Coronary artery (tissue), 2 donors: ENCODE measurements around the gene CCS.

Experiments used
- DNase-seq: peaks from one replicate; pipeline ENCODE4 v3.0.0-alpha.2; 2017; ENCODE audit warnings: low spot score
- H3K27ac ChIP-seq, 2 donors: fragments of 200-600 bp; sonication (generic); one replicate each; pipeline ENCODE4 v1.5.1; 2016 to 2019
- H3K4me3 ChIP-seq: fragments of 200-600 bp; sonication (generic); 2 replicates; pipeline ENCODE4 v1.5.1; 2016; ENCODE audit warnings: mild to moderate bottlenecking, moderate library complexity
- TF ChIP-seq, protein P1 (sequence below): fragments of 200-600 bp; sonication (generic); IDR thresholded peaks from one replicate; pipeline ENCODE4 v1.5.1; 2019; ENCODE audit warnings: antibody characterized with exemption

Gene CCS

GRCh38 chr11:66607126-66607834 is 14.3 kb downstream of the CCS start:
- Histone ChIP-seq H3K27ac (peak overlapping the region; percentile 63 to 87), H3K4me3 (no peak overlapping the region)
- TF ChIP-seq, protein P1, sequence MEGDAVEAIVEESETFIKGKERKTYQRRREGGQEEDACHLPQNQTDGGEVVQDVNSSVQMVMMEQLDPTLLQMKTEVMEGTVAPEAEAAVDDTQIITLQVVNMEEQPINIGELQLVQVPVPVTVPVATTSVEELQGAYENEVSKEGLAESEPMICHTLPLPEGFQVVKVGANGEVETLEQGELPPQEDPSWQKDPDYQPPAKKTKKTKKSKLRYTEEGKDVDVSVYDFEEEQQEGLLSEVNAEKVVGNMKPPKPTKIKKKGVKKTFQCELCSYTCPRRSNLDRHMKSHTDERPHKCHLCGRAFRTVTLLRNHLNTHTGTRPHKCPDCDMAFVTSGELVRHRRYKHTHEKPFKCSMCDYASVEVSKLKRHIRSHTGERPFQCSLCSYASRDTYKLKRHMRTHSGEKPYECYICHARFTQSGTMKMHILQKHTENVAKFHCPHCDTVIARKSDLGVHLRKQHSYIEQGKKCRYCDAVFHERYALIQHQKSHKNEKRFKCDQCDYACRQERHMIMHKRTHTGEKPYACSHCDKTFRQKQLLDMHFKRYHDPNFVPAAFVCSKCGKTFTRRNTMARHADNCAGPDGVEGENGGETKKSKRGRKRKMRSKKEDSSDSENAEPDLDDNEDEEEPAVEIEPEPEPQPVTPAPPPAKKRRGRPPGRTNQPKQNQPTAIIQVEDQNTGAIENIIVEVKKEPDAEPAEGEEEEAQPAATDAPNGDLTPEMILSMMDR: no peak
- peak; percentile 93 for DNase-seq

GRCh38 chr11:66609721-66610617 is 17.0 kb downstream of the CCS start:
- Histone ChIP-seq H3K27ac (no peak overlapping the region), H3K4me3 (no peak overlapping the region)
- TF ChIP-seq, protein P1: no peak
- DNase-seq: no peak

DNA sequence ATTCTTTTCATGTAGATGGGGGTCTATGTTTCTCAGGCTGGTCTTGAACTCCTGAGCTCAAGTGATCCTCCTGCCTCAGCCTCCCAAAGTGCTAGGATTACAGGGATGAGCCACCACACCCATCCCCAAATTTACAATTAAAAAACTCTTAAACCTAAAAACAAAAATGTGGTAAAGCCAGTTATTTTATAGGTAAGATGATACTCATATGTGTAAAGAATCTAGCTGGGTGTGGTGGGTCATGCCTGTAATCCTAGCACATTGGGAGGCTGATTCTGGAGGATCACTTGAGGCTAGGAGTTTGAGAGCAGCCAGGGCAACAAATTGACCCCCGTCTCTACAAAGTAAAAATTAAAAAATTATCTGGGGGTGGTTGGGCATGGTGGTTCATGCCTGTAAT is 19.5 kb downstream of the CCS start:
- H3K27ac ChIP-seq: no peak overlapping the region
- DNase-seq: no peak
- TF ChIP-seq, protein P1: no peak
- no peak overlapping the region for H3K4me3 ChIP-seq

DNA sequence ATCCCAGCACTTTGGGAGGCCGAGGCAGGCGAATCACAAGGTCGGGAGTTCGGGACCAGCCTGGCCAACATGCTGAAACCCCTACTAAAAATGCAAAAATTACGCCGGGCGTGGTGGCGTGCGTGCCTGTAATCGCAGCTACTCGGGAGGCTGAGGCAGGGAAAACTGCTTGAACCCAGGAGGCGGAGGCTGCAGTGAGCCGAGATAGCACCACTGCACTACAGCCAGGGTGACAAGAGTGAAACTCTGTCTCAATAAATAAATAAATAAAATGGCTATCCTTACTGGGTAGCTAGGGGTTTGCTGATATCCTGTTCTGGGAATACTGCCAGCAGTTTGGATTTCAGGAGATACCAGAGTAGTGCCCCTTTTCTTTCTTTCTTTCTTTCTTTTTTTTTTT is 21.1 kb downstream of the CCS start:
- TF ChIP-seq, protein P1: no peak
- no peak for DNase-seq
- Histone ChIP-seq H3K4me3 (no peak overlapping the region), H3K27ac (no peak overlapping the region)

DNA sequence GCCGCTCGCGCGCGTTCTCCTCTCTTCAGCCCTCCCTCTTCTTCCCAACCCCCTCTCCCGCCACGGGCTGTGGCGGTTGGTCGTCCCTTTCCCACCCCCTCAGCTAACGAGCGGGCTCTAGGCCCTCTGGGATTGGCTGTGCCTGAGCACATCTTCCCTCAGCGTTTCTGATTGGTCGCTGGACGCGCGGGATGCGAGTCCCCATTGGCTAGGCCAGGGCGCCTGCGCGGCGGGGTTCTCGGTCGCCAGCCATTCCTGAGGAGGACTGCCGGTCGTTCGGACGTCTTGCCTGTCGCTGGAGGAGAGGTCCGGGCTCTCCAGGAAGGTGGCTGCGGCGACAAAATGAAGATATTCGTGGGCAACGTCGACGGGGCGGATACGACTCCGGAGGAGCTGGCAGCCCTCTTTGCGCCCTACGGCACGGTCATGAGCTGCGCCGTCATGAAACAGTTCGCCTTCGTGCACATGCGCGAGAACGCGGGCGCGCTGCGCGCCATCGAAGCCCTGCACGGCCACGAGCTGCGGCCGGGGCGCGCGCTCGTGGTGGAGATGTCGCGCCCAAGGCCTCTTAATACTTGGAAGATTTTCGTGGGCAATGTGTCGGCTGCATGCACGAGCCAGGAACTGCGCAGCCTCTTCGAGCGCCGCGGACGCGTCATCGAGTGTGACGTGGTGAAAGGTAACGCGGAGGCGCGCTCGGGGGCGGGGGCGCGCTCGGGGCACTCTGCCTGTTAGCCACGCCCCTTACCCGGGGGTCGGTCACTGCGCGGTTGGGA is 23.6 kb downstream of the CCS start, which contains the start of gene RBM14:
Gene RBM14, plus strand, starts transcription at position 252 of the 776 bp plus-strand sequence. Its CDS starts 91 bp downstream, at position 343.
- peak within 1 kb of the TSS; percentile 88 to 96 for H3K27ac ChIP-seq
- TF ChIP-seq, protein P1: no peak
- peak; percentile 100 for DNase-seq
- H3K4me3 ChIP-seq: peak within 1 kb of the TSS; percentile 95

DNA sequence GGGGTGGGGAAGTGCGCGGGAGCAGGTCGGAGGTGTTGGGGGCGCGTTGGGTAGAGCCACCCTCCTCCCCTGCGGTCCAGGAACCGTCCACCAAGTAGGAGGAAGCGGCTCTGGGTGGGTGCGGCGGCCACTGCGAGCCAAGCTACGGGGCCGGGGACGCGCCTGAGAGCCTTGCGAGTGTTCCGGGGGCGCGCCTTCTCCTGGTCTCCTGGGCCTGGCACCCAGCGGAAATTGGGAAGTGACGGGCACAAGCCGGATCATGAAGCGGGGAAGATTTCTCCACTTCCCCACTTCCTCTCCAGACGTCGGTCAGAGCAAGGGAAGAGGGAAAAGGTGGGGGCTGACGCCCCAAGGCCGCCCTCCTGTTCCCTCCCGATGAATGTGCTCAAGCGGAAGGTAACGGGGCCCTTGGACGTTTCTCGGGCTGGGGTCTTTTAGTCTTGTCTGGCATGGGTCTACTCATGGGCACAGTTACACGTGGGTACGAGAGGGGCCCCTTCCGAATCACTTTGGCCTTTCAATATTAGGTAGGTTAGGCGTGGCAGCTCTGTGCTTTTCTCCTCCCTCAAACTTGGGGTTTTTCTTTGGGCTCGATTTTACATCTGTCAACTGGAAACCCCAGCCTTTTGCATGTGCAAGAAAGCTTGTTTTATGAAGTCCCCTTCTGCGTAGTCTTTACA is 24.3 kb downstream of the CCS start:
- peak overlapping the region; percentile 88 to 96 for H3K27ac ChIP-seq
- DNase-seq: peak; percentile 89
- peak overlapping the region; percentile 95 for H3K4me3 ChIP-seq
- TF ChIP-seq, protein P1: no peak
